WERI-Rb-1 (cell line): ENCODE data around the gene TOR1B.

Experiments
- DNase-seq: peaks from one replicate; pipeline ENCODE4 v3.0.0-alpha.2; 2020
- H3K27ac ChIP-seq: fragments of 250-450 bp; sonication (Bioruptor Pico); 2 replicates; pipeline ENCODE4 v1.5.1; 2020; ENCODE audit warnings: mild to moderate bottlenecking, moderate library complexity
- H3K27me3 ChIP-seq: fragments of 250-450 bp; sonication (Bioruptor Pico); 2 replicates; pipeline ENCODE4 v1.5.1; 2021; ENCODE audit warnings: mild to moderate bottlenecking, low read depth, moderate library complexity; ENCODE audit not compliant: insufficient read depth, severe bottlenecking
- H3K36me3 ChIP-seq: fragments of 250-450 bp; sonication (Bioruptor Pico); 2 replicates; pipeline ENCODE4 v1.5.1; 2020; ENCODE audit warnings: mild to moderate bottlenecking, moderate library complexity
- H3K4me3 ChIP-seq: 2 replicates; pipeline ENCODE4 v1.5.1; 2011; ENCODE audit warnings: low read depth, mild to moderate bottlenecking, control low read depth, low read length
- H3K9me3 ChIP-seq: fragments of 250-450 bp; sonication (Bioruptor Pico); 2 replicates; pipeline ENCODE4 v1.5.1; 2021; ENCODE audit warnings: mild to moderate bottlenecking, moderate library complexity; ENCODE audit not compliant: severe bottlenecking
- TF ChIP-seq, protein P1 (sequence below): IDR thresholded peaks from 2 replicates; pipeline ENCODE4 v1.5.1; 2011; ENCODE audit warnings: low read depth, mild to moderate bottlenecking, control low read depth, inconsistent platforms, low read length

Gene TOR1B

DNA sequence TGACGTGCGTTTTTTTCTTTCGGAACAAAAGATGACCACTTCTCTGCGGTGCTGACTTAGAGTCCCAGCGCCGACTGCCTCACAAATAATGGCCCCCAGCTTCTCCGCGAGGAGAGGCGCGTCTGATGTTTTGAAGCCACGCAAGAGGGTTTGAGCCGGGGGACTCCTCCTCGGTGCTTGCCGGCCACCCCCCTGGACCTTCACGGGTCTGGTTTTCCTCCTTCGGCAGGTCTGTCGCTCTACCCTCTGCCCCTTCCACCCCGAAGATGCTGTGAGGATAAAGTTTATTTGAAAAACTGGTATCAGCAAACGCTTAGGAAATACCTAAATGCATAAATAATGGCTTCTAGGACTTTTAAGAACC is 32.9 kb downstream of the TOR1B start:
- H3K4me3 ChIP-seq: peak overlapping the region; percentile 97

DNA sequence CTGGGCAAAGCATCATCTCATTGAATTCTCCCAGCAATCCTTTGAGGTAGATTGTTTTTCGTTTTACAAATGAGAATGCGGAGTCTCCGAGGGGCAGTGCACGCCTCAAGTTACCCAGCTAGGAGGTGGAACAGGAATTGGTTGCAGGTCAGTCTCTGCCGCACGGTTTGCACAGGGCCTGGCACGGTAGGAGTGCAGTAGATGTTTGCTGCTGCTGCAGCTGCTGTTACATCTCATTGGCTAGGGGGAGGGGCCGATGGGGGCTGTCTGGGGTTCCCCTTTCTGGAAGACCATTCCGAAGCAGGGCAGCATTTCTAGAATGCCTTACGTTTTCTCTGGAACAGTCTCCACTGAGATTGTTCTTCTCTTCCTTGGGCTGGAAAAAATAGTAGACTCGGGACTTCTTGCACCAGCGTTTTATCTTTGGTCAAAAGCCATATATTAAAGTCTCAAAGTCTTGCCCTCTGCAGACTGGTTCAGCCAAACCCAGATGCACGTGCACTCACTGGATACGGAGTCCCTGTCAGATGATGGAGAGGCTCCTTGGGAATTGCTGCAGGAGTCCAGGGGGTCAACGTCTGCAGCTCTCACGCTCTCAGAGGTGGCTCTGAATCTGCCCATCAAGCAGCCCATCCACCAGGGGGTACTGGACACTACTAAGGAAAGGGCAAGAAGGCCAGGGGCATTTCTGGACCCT is 33.5 kb downstream of the TOR1B start:
- no peaks in the 10 kb centered on the region for H3K9me3 ChIP-seq
- TF ChIP-seq, protein P1, sequence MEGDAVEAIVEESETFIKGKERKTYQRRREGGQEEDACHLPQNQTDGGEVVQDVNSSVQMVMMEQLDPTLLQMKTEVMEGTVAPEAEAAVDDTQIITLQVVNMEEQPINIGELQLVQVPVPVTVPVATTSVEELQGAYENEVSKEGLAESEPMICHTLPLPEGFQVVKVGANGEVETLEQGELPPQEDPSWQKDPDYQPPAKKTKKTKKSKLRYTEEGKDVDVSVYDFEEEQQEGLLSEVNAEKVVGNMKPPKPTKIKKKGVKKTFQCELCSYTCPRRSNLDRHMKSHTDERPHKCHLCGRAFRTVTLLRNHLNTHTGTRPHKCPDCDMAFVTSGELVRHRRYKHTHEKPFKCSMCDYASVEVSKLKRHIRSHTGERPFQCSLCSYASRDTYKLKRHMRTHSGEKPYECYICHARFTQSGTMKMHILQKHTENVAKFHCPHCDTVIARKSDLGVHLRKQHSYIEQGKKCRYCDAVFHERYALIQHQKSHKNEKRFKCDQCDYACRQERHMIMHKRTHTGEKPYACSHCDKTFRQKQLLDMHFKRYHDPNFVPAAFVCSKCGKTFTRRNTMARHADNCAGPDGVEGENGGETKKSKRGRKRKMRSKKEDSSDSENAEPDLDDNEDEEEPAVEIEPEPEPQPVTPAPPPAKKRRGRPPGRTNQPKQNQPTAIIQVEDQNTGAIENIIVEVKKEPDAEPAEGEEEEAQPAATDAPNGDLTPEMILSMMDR: no peak
- H3K36me3 ChIP-seq: peaks cover 26% of the 10 kb centered on the region
- no peak for DNase-seq
- peak overlapping the region; percentile 97 for H3K4me3 ChIP-seq
- H3K27ac ChIP-seq: no peak overlapping the region
- no peaks in the 10 kb centered on the region for H3K27me3 ChIP-seq

More for the DNA sequence above, 32.9 kb downstream of the TOR1B start:
- Histone ChIP-seq H3K27ac (peak overlapping the region; percentile 76), H3K36me3 (peaks cover 33% of the 10 kb centered on the region), H3K27me3 (no peaks in the 10 kb centered on the region), H3K9me3 (no peaks in the 10 kb centered on the region)
- TF ChIP-seq, protein P1: no peak
- DNase-seq: no peak

DNA sequence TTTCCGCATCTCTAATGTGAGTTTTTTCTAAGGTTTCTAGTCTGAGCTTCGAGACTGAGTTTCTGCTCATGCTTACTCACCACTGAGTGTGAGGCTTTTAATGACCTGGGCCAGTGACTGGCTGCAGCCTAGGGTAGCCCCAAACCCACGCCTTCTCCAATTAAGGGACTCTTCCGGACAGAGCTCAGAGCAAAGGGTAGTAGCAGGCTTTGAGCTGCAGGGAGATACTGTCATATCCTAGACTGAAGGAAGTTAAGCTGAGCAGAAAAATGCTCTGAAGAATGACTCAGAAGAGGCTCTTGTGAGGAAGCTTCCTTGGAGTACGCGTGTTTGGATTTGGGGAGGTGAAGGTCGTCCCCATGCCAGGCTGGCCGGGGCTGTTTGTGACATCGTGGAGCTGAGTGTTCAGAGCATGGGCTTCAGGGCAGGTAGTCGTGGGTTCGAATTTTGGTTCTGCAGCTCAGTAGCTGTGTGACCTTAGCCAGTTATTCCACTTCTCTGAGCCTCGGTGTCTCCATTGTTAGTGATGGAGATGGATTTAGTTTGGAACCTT is 35.8 kb downstream of the TOR1B start:
- Histone ChIP-seq H3K36me3 (peaks cover 7% of the 10 kb centered on the region), H3K4me3 (no peak overlapping the region), H3K9me3 (no peaks in the 10 kb centered on the region), H3K27me3 (no peaks in the 10 kb centered on the region), H3K27ac (no peak overlapping the region)
- TF ChIP-seq, protein P1: no peak
- no peak for DNase-seq

DNA sequence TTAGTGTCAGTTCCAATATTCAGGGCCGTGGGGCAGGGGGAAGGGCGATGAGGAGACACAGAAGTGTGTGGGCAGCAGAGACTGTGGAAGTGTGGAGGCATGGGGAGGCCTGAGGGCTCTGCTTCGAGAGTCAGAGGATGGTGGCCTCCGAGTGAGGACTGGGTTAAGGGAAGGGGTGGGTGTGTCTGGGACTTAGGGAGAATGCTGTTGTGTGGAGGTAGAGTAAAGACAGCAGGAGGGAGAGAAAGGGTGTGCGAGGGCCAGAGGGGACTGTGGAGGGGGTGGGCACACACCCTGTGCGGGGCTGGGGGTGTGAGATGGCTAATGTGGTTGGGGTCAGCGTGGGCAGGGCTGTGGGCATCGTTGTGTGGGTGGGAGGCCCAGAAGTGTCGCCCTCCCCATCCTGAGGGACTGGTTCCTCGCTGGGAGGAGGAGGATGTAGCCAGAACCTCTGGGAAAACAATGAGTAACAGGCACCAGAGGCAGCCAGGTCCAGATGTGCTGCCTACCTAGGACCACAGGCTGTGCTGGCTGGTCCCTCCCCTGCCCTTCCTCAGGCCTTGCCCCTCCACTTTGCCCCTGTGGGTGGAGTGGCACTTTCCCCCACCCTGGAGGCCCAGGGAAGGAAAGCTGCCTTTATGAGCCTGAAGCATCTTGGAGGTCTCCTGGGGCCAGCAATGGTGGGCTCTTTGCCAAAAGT is 36.5 kb downstream of the TOR1B start:
- no peak overlapping the region for H3K4me3 ChIP-seq

DNA sequence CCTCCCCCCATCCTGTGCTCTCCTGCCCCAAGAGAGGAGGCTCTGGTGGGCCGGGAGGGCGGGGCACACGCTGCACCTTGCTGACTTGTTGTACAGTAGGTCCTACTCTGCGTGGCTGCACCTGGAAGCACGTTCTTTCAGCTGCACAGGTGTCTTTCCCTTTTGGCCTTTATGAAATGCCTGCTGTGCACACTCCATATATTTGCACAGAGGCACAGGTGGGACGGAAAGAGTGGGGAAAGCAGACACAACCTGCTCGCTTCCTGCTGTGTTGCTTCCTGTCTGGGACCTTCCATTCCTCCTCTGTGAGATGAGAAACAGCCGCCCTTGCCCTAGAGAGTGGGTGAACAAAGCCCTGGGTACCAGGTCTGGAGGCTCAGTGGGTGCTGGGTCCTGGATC is 37.0 kb downstream of the TOR1B start:
- peaks cover 4% of the 10 kb centered on the region for H3K36me3 ChIP-seq
- no peaks in the 10 kb centered on the region for H3K27me3 ChIP-seq
- H3K9me3 ChIP-seq: no peaks in the 10 kb centered on the region
- no peak overlapping the region for H3K4me3 ChIP-seq
- TF ChIP-seq, protein P1: no peak
- no peak for DNase-seq
- H3K27ac ChIP-seq: no peak overlapping the region

More for the DNA sequence above, 36.5 kb downstream of the TOR1B start:
- peaks cover 7% of the 10 kb centered on the region for H3K36me3 ChIP-seq
- DNase-seq: no peak
- TF ChIP-seq, protein P1: no peak
- no peaks in the 10 kb centered on the region for H3K9me3 ChIP-seq
- H3K27me3 ChIP-seq: no peaks in the 10 kb centered on the region
- no peak overlapping the region for H3K27ac ChIP-seq
